AG09319 (cell line): ENCODE data around the gene TMEM127.

Experiments
- DNase-seq: peaks from one replicate; pipeline ENCODE4 v3.0.0-alpha.2; 2010; ENCODE audit warnings: low read depth; ENCODE audit errors: extremely low read depth
- TF ChIP-seq, protein P1 (sequence below): IDR thresholded peaks from 2 replicates; pipeline ENCODE4 v1.5.1; 2011; ENCODE audit warnings: low read depth, mild to moderate bottlenecking, inconsistent platforms, low read length, moderate library complexity

The TMEM127 gene

DNA sequence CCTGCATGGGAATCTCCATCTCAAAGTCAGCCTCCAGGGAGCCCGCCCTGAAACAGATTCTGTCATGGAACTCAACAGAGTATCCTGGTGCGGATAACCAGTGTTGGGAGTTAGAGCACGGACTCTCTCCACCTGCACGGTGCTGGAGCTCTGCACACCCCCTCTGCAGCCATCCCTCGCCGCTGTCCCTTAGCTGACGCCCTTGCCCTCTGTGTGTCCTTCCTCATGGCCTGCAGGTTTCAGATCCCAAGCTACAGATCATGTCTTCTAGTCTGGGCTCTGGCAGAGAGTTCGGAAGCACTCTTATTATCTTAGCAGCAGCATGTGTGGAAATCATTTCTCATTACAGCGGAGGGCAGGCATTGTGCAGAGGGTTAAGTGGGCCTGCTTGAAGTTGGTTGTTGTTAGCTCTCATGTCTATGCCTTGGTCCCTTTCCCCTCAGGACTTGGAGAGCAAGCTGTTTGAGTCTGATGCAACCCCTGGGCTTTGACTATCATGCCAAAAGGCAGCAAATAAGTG is 26.0 kb downstream of the TMEM127 start:
- TF ChIP-seq, protein P1, sequence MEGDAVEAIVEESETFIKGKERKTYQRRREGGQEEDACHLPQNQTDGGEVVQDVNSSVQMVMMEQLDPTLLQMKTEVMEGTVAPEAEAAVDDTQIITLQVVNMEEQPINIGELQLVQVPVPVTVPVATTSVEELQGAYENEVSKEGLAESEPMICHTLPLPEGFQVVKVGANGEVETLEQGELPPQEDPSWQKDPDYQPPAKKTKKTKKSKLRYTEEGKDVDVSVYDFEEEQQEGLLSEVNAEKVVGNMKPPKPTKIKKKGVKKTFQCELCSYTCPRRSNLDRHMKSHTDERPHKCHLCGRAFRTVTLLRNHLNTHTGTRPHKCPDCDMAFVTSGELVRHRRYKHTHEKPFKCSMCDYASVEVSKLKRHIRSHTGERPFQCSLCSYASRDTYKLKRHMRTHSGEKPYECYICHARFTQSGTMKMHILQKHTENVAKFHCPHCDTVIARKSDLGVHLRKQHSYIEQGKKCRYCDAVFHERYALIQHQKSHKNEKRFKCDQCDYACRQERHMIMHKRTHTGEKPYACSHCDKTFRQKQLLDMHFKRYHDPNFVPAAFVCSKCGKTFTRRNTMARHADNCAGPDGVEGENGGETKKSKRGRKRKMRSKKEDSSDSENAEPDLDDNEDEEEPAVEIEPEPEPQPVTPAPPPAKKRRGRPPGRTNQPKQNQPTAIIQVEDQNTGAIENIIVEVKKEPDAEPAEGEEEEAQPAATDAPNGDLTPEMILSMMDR: no peak
- DNase-seq: no peak

DNA sequence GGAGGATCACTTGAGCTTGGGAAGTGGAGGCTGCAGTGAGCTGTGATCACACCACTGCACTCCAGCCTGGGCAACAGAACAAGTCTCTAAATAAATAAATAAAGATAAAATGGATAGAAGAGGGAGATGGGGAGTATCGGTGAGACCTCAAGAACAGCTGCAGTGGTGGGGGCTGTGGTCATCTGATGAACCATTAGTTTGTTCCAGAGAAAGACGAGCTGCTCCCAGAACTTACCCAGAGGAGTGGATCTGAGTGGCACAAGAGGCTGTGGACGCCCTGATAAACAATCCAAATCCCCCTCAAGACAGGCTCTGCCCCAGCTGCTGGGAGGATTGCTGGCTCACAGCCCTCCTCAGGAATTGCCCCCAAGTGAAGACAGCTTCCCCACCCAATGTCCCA is 26.7 kb downstream of the TMEM127 start:
- TF ChIP-seq, protein P1: no peak
- DNase-seq: no peak

DNA sequence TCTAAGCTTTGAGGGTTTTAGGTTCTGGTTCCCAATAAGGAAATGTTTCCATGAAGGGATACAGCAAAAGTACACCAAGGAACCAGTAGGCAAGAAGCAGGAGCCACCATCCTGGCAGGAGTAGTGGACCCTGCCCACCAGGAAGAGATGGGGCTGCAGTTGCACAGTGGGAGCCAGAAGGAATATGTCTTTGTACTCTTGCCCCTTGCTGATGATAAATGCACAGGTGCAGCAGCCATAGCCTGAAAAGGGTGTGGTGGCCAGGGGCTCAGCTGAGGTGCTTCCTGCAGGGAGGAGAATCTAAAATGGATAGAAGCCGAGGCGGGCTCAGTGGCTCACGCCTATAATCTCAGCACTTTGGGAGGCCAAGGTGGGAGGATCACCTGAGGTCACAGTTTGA is 27.5 kb downstream of the TMEM127 start:
- DNase-seq: no peak
- TF ChIP-seq, protein P1: no peak

DNA sequence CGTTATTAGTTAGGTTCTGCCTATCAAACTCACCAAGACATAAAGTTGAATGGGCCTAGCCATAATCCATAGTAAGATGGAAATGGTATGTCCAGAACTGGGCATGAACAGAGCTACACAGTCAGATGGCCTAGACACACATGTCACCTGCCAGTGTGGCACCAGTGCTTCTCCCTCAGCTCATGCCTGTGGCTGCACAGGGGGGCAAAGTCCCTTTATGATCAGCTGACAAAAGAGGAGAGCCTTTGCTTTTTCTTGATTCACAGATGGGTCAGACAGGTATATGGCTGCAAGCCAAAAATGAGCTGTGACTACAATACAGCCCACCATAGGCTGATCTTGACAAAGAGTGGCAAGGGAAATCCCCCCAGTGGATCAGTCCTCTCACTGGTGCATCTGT is 28.9 kb downstream of the TMEM127 start:
- TF ChIP-seq, protein P1: no peak
- no peak for DNase-seq

DNA sequence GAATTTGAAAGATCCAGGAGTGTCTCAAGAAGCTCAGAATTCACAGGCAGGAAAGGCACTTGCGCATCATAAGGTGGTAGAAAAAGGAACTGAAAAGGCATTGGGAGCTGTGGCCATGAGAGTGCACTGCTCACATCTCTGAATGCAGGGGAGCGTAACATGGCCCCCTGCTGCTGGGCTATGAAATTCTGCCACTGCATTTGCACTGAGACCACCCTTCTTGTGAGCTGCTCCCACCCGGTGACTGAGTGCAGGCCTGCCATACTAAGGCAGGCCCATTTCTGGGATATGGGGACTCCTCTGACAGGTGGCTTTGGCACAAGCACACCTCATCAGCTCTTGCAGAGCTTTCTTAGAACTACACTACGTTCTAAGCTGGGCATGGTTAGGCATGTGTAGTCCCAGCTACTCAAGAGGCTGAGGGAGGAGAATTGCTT is 31.9 kb downstream of the TMEM127 start:
- DNase-seq: no peak
- TF ChIP-seq, protein P1: no peak

DNA sequence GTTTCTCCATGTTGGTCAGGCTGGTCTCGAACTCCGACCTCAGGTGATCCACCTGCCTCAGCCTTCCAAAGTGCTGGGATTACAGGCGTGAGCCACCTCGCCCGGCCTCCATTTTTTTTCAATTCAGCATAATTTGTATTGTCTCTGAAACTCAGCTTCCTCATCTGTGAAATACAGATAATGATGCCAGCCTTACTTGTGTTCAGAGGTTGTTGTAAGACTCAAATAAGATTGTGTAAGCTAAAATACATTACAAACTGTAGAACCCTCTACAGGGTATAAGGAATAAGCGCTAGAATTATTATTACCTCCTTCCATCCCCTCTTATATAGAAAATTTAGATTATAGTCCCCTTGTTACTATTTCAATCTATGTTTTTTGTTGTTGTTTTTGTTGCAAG is 32.4 kb downstream of the TMEM127 start:
- TF ChIP-seq, protein P1: no peak
- no peak for DNase-seq

DNA sequence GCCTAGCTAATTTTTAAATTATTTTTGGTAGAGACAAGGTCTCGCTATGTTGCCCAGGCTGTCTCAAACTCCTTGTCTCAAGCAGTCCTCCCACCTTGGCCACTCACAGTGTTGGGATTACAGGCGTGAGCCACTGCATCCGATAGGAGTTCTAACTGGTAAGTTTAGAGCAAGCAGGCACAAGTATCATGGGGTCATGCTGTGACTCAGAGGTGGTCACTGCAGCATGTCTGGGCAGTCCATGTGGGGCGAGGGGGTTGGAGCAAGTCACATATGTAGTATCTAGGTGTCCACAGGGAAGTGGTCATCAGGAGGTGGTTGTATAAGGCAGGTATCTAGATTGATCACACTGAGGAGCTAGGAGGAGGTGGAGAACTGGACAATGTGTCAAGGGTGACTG is 34.5 kb downstream of the TMEM127 start:
- TF ChIP-seq, protein P1: no peak
- DNase-seq: no peak
